ENCODE measurements around the gene SLC66A2.
"Not testable (repeated sequence)": the region's sequence is repeated elsewhere in the genome, so short reads cannot be mapped to it uniquely, and the experiment has no call there.

SLC66A2 gene

GRCh38 chr18:79961527-79962291 is 10.3 kb upstream of the SLC66A2 start:
- H3K4me1 ChIP-seq = peaks cover 4% of the 10 kb centered on the region
- no peaks in the 10 kb centered on the region for H3K79me2 ChIP-seq
- H3K27ac ChIP-seq = no peak overlapping the region
- no peaks in the 10 kb centered on the region for H3K9me3 ChIP-seq (ENCODE audit: control insufficient read depth, low read length)
- H3K4me3 ChIP-seq (ENCODE audit: low read depth, low read length) = no peak overlapping the region
- H3K9ac ChIP-seq = no peak overlapping the region
- no peak overlapping the region for H3K4me2 ChIP-seq (ENCODE audit: low read length)
- no peak for TF ChIP-seq CTCF (IDR thresholded peaks at IDR 0.05)
- no peaks in the 10 kb centered on the region for H3K36me3 ChIP-seq (ENCODE audit: control insufficient read depth, insufficient read depth, low read length)
- no peak overlapping the region for H2AFZ ChIP-seq
- H3K27me3 ChIP-seq (ENCODE audit: control insufficient read depth, insufficient read depth, low read length) = no peaks in the 10 kb centered on the region

GRCh38 chr18:79960921-79961526 is 9.6 kb upstream of the SLC66A2 start:
- Histone ChIP-seq H3K27me3 (ENCODE audit: control insufficient read depth, insufficient read depth, low read length) (no peaks in the 10 kb centered on the region), H2AFZ (no peak overlapping the region), H3K27ac (no peak overlapping the region), H3K4me2 (ENCODE audit: low read length) (no peak overlapping the region), H3K36me3 (ENCODE audit: control insufficient read depth, insufficient read depth, low read length) (no peaks in the 10 kb centered on the region), H3K9ac (no peak overlapping the region), H3K79me2 (no peaks in the 10 kb centered on the region), H3K4me3 (ENCODE audit: low read depth, low read length) (no peak overlapping the region), H3K9me3 (ENCODE audit: control insufficient read depth, low read length) (no peaks in the 10 kb centered on the region), H3K4me1 (peaks cover 4% of the 10 kb centered on the region)
- no peak for TF ChIP-seq CTCF (IDR thresholded peaks at IDR 0.05)

GRCh38 chr18:79960161-79960801 is 8.8 kb upstream of the SLC66A2 start:
- H3K27ac ChIP-seq = not testable (repeated sequence)

GRCh38 chr18:79958981-79959380 is 7.5 kb upstream of the SLC66A2 start:
- Histone ChIP-seq H3K27me3 (ENCODE audit: control insufficient read depth, insufficient read depth, low read length) (no peaks in the 10 kb centered on the region), H3K27ac (no peak overlapping the region)

More at GRCh38 chr18:79960161-79960801, 8.8 kb upstream of the SLC66A2 start:
- not testable (repeated sequence) for H3K79me2 ChIP-seq; H2AFZ ChIP-seq; H3K4me1 ChIP-seq; H3K9me3 ChIP-seq (ENCODE audit: control insufficient read depth, low read length); H3K36me3 ChIP-seq (ENCODE audit: control insufficient read depth, insufficient read depth, low read length); H3K27me3 ChIP-seq (ENCODE audit: control insufficient read depth, insufficient read depth, low read length); H3K4me2 ChIP-seq (ENCODE audit: low read length); H3K9ac ChIP-seq; H3K4me3 ChIP-seq (ENCODE audit: low read depth, low read length)

More at GRCh38 chr18:79958981-79959380, 7.5 kb upstream of the SLC66A2 start:
- H3K9ac ChIP-seq = no peak overlapping the region
- no peak for TF ChIP-seq CTCF (IDR thresholded peaks at IDR 0.05)
- no peak overlapping the region for H3K4me3 ChIP-seq (ENCODE audit: low read depth, low read length)
- H3K79me2 ChIP-seq = no peaks in the 10 kb centered on the region
- H3K9me3 ChIP-seq (ENCODE audit: control insufficient read depth, low read length) = no peaks in the 10 kb centered on the region
- H3K36me3 ChIP-seq (ENCODE audit: control insufficient read depth, insufficient read depth, low read length) = no peaks in the 10 kb centered on the region
- no peak overlapping the region for H2AFZ ChIP-seq
- H3K4me1 ChIP-seq = no peaks in the 10 kb centered on the region
- H3K4me2 ChIP-seq (ENCODE audit: low read length) = no peak overlapping the region

Data from parathyroid adenoma (tissue), 2 donors.